Breast epithelium (tissue), 4 donors: Measurements from ENCODE around the gene NELL1. TPM values are rescaled to one million over a fixed set of nuclear protein-coding genes. Genes with fewer than 3 reads are reported as not detected.

Source experiments
- DNase-seq, 2 donors: peaks; one replicate each; pipeline ENCODE4 v3.0.0-alpha.2; 2019; ENCODE audit warnings: low spot score in 2 of 2
- H3K27ac ChIP-seq, 2 donors: fragments of 200-600 bp; sonication (generic) in 1 of 2; one replicate each; pipeline ENCODE4 v1.5.1; 2016 to 2019; ENCODE audit warnings: mild to moderate bottlenecking in 1 of 2
- H3K27me3 ChIP-seq, 2 donors: fragments of 200-600 bp; sonication (generic) in 1 of 2; one replicate each; pipeline versions ENCODE4 v1.5.1 to v1.6.0; 2017 to 2019; ENCODE audit warnings: control low read depth in 1 of 2, mild to moderate bottlenecking in 1 of 2
- H3K36me3 ChIP-seq: fragments of 200-600 bp; one replicate; pipeline ENCODE4 v1.5.1; 2019
- H3K4me1 ChIP-seq, 2 donors: fragments of 200-600 bp; sonication (generic); one replicate each; pipeline ENCODE4 v1.5.1; 2016 to 2019; ENCODE audit warnings: control low read depth in 1 of 2
- H3K4me3 ChIP-seq, 3 donors: fragments of 200-600 bp; sonication (generic); 1 replicate in 2 of 3; 2 replicates in 1 of 3; pipeline ENCODE4 v1.5.1; 2016 to 2019; ENCODE audit warnings: mild to moderate bottlenecking in 3 of 3, moderate library complexity in 2 of 3
- H3K9me3 ChIP-seq, 2 donors: fragments of 200-600 bp; sonication (generic) in 1 of 2; one replicate each; pipeline ENCODE4 v1.5.1; 2016 to 2019; ENCODE audit warnings: control low read depth in 1 of 2
- CTCF ChIP-seq, 3 donors: fragments of 450-650 bp; IDR thresholded peaks; one replicate each; pipeline ENCODE4 v1.5.1; 2016 to 2017; ENCODE audit warnings: antibody characterized with exemption in 3 of 3, mild to moderate bottlenecking in 3 of 3, moderate library complexity in 3 of 3
- POLR2A ChIP-seq: fragments of 450-650 bp; IDR thresholded peaks from one replicate; pipeline ENCODE4 v1.6.1; 2016; ENCODE audit warnings: antibody characterized with exemption, mild to moderate bottlenecking, moderate library complexity
- POLR2AphosphoS5 ChIP-seq, 3 donors: sonication (generic); formaldehyde crosslinking; IDR thresholded peaks; one replicate each; pipeline ENCODE4 v1.6.1; 2017; ENCODE audit warnings: antibody characterized with exemption in 3 of 3
- intact Hi-C: fragments of 100-400 bp; cut with DNase I; formaldehyde crosslinking; loops from one replicate; pipeline ENCODE4 v1.15.1; 2023; ENCODE audit warnings: low total_unique reads
- total RNA-seq, 3 donors: library from RNA; depleted of rRNA; stranded (reverse); fragments of >200 nt; gene quantifications; one replicate each; pipeline ENCODE4 v1.1.0, GENCODE V29; 2016

The NELL1 gene
- total RNA-seq, 3 donors from 2014 or later: 0.15 TPM; not detected in 2

DNA sequence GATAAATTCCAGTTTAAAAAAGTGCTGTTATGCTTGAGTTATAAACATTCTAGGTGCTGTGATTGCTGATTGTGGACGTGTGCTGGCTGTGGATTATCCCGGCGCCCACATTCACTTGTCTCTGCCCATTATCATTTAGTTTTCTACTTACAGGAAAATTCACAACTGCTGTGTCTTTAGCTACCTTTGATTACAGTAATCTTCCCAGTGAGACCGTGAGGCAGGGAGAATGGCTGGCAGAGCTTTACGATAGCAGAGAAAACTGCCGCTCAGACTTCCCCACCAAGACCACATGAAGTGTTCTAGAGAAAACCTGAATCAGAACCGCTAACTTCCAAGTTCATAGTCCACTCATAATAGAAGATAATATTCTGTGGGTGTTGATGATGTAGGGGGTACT, 34.6 kb upstream of the NELL1 start:
- intact Hi-C loops: no loop called here
- H3K4me1 ChIP-seq: no peaks in the 10 kb centered on the region
- no peaks in the 10 kb centered on the region for H3K27me3 ChIP-seq
- no peak for DNase-seq
- H3K27ac ChIP-seq: no peak overlapping the region
- peaks cover 0 to 3% of the 10 kb centered on the region in 2 donors for H3K9me3 ChIP-seq
- no peak overlapping the region for H3K4me3 ChIP-seq
- TF ChIP-seq POLR2A (no peak), POLR2AphosphoS5 (IDR thresholded peaks at IDR 0.05) (no peak), CTCF (IDR thresholded peaks at IDR 0.05) (no peak)
- no peaks in the 10 kb centered on the region for H3K36me3 ChIP-seq

- Histone ChIP-seq H3K9me3 (no peaks in the 10 kb centered on the region), H3K4me1 (no peaks in the 10 kb centered on the region), H3K27ac (no peak overlapping the region), H3K36me3 (no peaks in the 10 kb centered on the region), H3K4me3 (no peak overlapping the region), H3K27me3 (no peaks in the 10 kb centered on the region)
- intact Hi-C loops: no loop called here
- no peak for DNase-seq
- TF ChIP-seq POLR2A: no peak
- no peak for TF ChIP-seq CTCF (IDR thresholded peaks at IDR 0.05)
- TF ChIP-seq POLR2AphosphoS5 (IDR thresholded peaks at IDR 0.05): no peak
Observed at GRCh38 chr11:20638074-20638473, 31.3 kb upstream of the NELL1 start.

- Histone ChIP-seq H3K27ac (no peak overlapping the region), H3K9me3 (no peaks in the 10 kb centered on the region), H3K4me3 (no peak overlapping the region), H3K27me3 (no peaks in the 10 kb centered on the region), H3K4me1 (no peaks in the 10 kb centered on the region), H3K36me3 (no peaks in the 10 kb centered on the region)
- intact Hi-C loops: no loop called here
- no peak for DNase-seq
- TF ChIP-seq CTCF (IDR thresholded peaks at IDR 0.05) (no peak), POLR2AphosphoS5 (IDR thresholded peaks at IDR 0.05) (no peak), POLR2A (no peak)
Observed at GRCh38 chr11:20639688-20640087, 29.7 kb upstream of the NELL1 start.

- intact Hi-C loops: no loop called here
Observed at GRCh38 chr11:20640401-20640800, 29.0 kb upstream of the NELL1 start.

DNA sequence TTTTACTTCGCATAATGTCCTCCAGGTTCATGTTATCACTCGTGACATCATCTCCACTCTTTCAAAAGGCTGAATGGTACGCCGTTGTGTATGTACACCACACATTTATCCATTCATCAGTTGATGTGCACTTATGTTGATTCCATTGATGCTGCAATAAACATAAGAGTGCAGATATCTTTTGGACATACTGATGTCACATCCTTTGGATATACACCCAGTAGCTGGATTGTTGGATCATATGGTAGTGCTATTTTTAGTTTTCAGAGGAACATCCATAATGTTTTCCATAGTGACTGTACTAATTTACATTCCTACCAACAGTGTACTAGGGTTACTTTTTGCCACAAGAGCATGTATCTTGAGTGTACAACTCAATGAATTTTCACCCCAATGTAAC, 25.0 kb upstream of the NELL1 start:
- no peak for TF ChIP-seq POLR2AphosphoS5 (IDR thresholded peaks at IDR 0.05)
- TF ChIP-seq POLR2A: no peak
- no peak for TF ChIP-seq CTCF (IDR thresholded peaks at IDR 0.05)
- Histone ChIP-seq H3K27me3 (no peaks in the 10 kb centered on the region), H3K4me1 (no peaks in the 10 kb centered on the region), H3K9me3 (no peaks in the 10 kb centered on the region), H3K4me3 (no peak overlapping the region), H3K36me3 (no peaks in the 10 kb centered on the region), H3K27ac (no peak overlapping the region)
- DNase-seq: no peak
- intact Hi-C loops: no loop called here

More at GRCh38 chr11:20640401-20640800, 29.0 kb upstream of the NELL1 start:
- Histone ChIP-seq H3K9me3 (no peaks in the 10 kb centered on the region), H3K4me1 (no peaks in the 10 kb centered on the region), H3K27ac (no peak overlapping the region), H3K27me3 (no peaks in the 10 kb centered on the region), H3K36me3 (no peaks in the 10 kb centered on the region), H3K4me3 (no peak overlapping the region)
- no peak for TF ChIP-seq POLR2AphosphoS5 (IDR thresholded peaks at IDR 0.05)
- TF ChIP-seq POLR2A: no peak
- no peak for TF ChIP-seq CTCF (IDR thresholded peaks at IDR 0.05)
- DNase-seq: no peak
